PC-9 (cell line): ENCODE measurements around the gene CLECL1. TPM values are rescaled to one million over a fixed set of nuclear protein-coding genes. Genes with fewer than 3 reads are reported as not detected.

Experiments
- BruUV-seq: library from RNA; stranded (reverse); fragments of 400-500 nt; replicated peaks from 2 replicates; lab custom pipeline; 2021; lab: Mats Ljungman, UMichigan
- CTCF ChIA-PET: fragments of 300-600 bp; sonication (Branson Sonifier 250); formaldehyde crosslinking; loops from one replicate; lab custom pipeline; 2022; ENCODE audit warnings: antibody characterized with exemption; lab: Charles Lee
- POLR2A ChIA-PET: fragments of 300-600 bp; sonication (Branson Sonifier 250); formaldehyde crosslinking; loops from one replicate; lab custom pipeline; 2022; ENCODE audit warnings: antibody characterized with exemption; ENCODE audit not compliant: unreplicated experiment; lab: Charles Lee
- DNase-seq, 2 experiments: peaks; one replicate each; pipeline versions ENCODE4 v3.0.0 to v3.0.0-alpha.2; 2015 to 2022; ENCODE audit warnings: mixed read lengths in 1 of 2
- H2AFZ ChIP-seq: fragments of 200-600 bp; sonication (generic); 2 replicates; pipeline ENCODE4 v1.8.1; 2017; ENCODE audit warnings: antibody characterized with exemption
- H3F3A ChIP-seq: fragments of 200-600 bp; sonication (generic); 2 replicates; pipeline ENCODE4 v1.8.1; 2017; ENCODE audit warnings: antibody characterized with exemption, mild to moderate bottlenecking, low read depth; ENCODE audit not compliant: insufficient read depth
- H3K27ac ChIP-seq: fragments of 200-600 bp; sonication (generic); 2 replicates; pipeline ENCODE4 v1.6.1; 2016; ENCODE audit warnings: mixed run types
- H3K27me3 ChIP-seq: fragments of 200-600 bp; sonication (generic); 2 replicates; pipeline ENCODE4 v1.6.1; 2016; ENCODE audit warnings: low read depth, mixed run types; ENCODE audit not compliant: insufficient read depth
- H3K36me3 ChIP-seq: fragments of 200-600 bp; sonication (generic); 2 replicates; pipeline ENCODE4 v1.6.1; 2016; ENCODE audit warnings: low read depth, mixed run types
- H3K4me1 ChIP-seq: fragments of 200-600 bp; sonication (generic); replicated peaks from 2 replicates; pipeline ENCODE4 v1.6.1; 2016; ENCODE audit warnings: mixed run types; ENCODE audit not compliant: insufficient read depth
- H3K4me2 ChIP-seq: fragments of 200-600 bp; sonication (generic); 2 replicates; pipeline ENCODE4 v1.6.1; 2017; ENCODE audit warnings: mixed run types
- H3K4me3 ChIP-seq: fragments of 200-600 bp; sonication (generic); 2 replicates; pipeline ENCODE4 v1.6.1; 2016; ENCODE audit warnings: mixed run types
- H3K79me2 ChIP-seq: fragments of 200-600 bp; sonication (generic); 2 replicates; pipeline ENCODE4 v1.6.1; 2017; ENCODE audit warnings: low read depth, mixed run types
- H3K9me2 ChIP-seq: fragments of 200-600 bp; sonication (generic); 2 replicates; pipeline ENCODE4 v1.8.1; 2017; ENCODE audit warnings: mild to moderate bottlenecking; ENCODE audit not compliant: insufficient read depth
- H3K9me3 ChIP-seq: fragments of 200-600 bp; sonication (generic); 2 replicates; pipeline ENCODE4 v1.8.1; 2016; ENCODE audit warnings: low read depth; ENCODE audit not compliant: insufficient read depth
- H4K20me1 ChIP-seq: fragments of 200-600 bp; sonication (generic); 2 replicates; pipeline ENCODE4 v1.8.1; 2017; ENCODE audit not compliant: insufficient read depth
- EZH2 ChIP-seq: fragments of 200-600 bp; sonication (generic); IDR thresholded peaks from 2 replicates; pipeline ENCODE4 v1.8.0; 2017; ENCODE audit warnings: antibody characterized with exemption, low read depth
- intact Hi-C: fragments of 100-400 bp; cut with micrococcal nuclease; formaldehyde crosslinking; loops from one replicate; pipeline ENCODE4 v1.10.0; 2022; ENCODE audit not compliant: unreplicated experiment
- total RNA-seq: library from RNA; stranded (reverse); gene quantifications from 2 replicates; pipeline ENCODE4 v1.2.3, GENCODE V29; 2021
- TF ChIP-seq, protein P1 (sequence below): fragments of 200-600 bp; sonication (generic); conservative IDR thresholded peaks from 2 replicates; pipeline ENCODE4 v1.6.1; 2017; ENCODE audit warnings: mixed run types, antibody characterized with exemption, mild to moderate bottlenecking, moderate library complexity

CLECL1 gene
- total RNA-seq, 1 experiment from 2014 or later = not detected

DNA sequence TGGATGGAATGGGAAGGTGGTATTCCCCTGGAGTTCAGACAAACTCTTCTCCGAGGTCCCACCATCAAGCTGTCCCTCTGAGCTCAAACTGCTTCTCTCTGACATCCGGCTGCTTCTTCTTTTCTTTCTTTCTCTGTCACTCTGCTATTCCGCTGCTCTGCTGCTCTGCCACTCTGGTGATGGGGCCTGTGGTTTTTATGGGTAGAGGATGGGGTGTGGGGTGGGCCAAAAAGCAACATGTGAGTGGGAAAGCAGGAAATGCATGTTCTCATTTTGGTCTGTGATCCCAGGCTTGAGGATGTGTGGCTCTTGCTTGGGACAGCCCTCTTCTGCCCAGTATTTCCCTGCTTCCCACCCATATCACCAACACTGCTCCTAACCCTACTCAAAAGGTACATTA is 30.6 kb downstream of the CLECL1 start:
- Histone ChIP-seq H3F3A (peaks cover 24% of the 10 kb centered on the region), H3K79me2 (no peaks in the 10 kb centered on the region), H3K36me3 (no peaks in the 10 kb centered on the region), H3K27ac (no peak overlapping the region), H3K9me2 (no peaks in the 10 kb centered on the region), H2AFZ (no peak overlapping the region), H3K4me1 (peaks cover 24% of the 10 kb centered on the region), H4K20me1 (no peaks in the 10 kb centered on the region), H3K4me2 (no peak overlapping the region), H3K27me3 (no peaks in the 10 kb centered on the region), H3K4me3 (no peak overlapping the region), H3K9me3 (peaks cover 2% of the 10 kb centered on the region; the same call in 1 of the 2 replicates)
- no peak for DNase-seq
- POLR2A ChIA-PET = no interaction called here
- CTCF ChIA-PET = no interaction called here
- intact Hi-C loops = no loop called here
- BruUV-seq = no TSS peak
- TF ChIP-seq, protein P1, sequence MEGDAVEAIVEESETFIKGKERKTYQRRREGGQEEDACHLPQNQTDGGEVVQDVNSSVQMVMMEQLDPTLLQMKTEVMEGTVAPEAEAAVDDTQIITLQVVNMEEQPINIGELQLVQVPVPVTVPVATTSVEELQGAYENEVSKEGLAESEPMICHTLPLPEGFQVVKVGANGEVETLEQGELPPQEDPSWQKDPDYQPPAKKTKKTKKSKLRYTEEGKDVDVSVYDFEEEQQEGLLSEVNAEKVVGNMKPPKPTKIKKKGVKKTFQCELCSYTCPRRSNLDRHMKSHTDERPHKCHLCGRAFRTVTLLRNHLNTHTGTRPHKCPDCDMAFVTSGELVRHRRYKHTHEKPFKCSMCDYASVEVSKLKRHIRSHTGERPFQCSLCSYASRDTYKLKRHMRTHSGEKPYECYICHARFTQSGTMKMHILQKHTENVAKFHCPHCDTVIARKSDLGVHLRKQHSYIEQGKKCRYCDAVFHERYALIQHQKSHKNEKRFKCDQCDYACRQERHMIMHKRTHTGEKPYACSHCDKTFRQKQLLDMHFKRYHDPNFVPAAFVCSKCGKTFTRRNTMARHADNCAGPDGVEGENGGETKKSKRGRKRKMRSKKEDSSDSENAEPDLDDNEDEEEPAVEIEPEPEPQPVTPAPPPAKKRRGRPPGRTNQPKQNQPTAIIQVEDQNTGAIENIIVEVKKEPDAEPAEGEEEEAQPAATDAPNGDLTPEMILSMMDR = no peak
- TF ChIP-seq EZH2 = no peak

DNA sequence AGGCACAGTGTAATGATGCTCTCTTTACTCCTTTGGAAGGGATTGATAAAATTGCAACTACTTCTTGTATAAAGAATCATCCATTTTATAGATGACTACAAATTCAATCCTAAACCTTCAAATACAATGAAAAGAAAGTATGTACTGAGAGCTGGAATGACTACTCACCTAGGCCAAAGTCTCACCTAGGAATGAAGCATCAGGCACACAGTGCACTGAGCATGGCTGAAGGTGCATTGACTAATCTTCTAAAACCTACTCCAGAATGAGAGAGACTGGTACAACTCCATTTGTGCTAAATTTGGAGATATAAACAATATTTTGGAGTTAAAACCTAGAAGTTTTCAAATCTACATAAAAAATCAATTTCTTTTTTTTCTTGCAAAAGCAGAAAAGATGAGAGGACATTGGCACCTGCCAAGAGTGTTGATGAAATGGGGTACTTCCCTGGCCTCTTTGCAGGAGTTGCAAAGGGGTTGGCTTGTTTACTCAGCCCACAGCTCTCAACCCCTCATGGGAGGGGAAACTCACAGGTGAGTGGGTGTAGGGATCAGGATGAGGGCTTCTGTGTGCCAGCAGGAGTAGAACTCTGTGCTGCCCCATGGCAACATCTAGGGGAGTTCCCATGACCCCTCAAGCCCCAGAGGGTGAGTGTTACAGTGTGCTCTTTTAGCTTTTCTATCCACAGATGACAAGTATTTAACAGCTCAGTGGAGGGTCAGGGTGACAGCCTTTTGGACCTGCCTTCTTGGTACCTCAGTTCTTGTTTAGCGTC is 31.3 kb downstream of the CLECL1 start:
- Histone ChIP-seq H3K79me2 (no peaks in the 10 kb centered on the region), H3K4me2 (no peak overlapping the region), H3K4me1 (peaks cover 19% of the 10 kb centered on the region), H3K4me3 (no peak overlapping the region), H3K27me3 (no peaks in the 10 kb centered on the region), H4K20me1 (no peaks in the 10 kb centered on the region), H3K9me3 (peaks cover 2% of the 10 kb centered on the region; the same call in 1 of the 2 replicates), H3K36me3 (no peaks in the 10 kb centered on the region), H2AFZ (no peak overlapping the region), H3K27ac (no peak overlapping the region), H3K9me2 (no peaks in the 10 kb centered on the region), H3F3A (peaks cover 23% of the 10 kb centered on the region)
- BruUV-seq = no TSS peak
- intact Hi-C loops = no loop called here
- CTCF ChIA-PET = no interaction called here
- DNase-seq = no peak
- POLR2A ChIA-PET = no interaction called here
- TF ChIP-seq, protein P1 = no peak
- no peak for TF ChIP-seq EZH2

DNA sequence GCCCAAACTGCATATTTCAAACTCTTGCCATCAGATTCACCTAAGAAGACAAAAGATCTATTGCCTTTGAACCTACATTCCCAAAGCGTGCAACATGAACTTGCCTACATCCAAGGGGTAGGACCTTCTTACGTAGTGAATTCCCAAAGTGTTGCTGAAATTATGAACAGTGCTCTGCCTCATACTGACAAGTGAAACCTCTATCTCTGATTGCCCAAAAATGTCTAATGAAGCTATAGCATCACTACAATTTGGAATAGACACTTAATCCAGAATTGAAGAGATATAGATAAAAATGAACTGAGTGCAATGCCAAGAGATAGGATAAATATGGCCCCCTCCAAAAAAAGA is 32.3 kb downstream of the CLECL1 start:
- 0 out of 2 replicates have a peak, but pooled peaks cover 9% of the 10 kb centered on the region for H3K4me1 ChIP-seq
- ChIA-PET POLR2A (interaction anchor here (0.6 kb wide), 1 partner anchor 470 kb away, joined by 3 read pairs; no protein-coding TSS in a partner anchor), CTCF (no interaction called here)
- no peak overlapping the region for H3K4me2 ChIP-seq
- no peaks in the 10 kb centered on the region for H3K9me2 ChIP-seq
- intact Hi-C loops = no loop called here
- H3F3A ChIP-seq = peaks cover 13% of the 10 kb centered on the region
- peaks cover 2% of the 10 kb centered on the region; the same call in 1 of the 2 replicates for H3K9me3 ChIP-seq
- no peak for TF ChIP-seq EZH2
- TF ChIP-seq, protein P1 = no peak
- H4K20me1 ChIP-seq = no peaks in the 10 kb centered on the region
- H3K27me3 ChIP-seq = no peaks in the 10 kb centered on the region
- H3K27ac ChIP-seq = no peak overlapping the region
- H3K4me3 ChIP-seq = no peak overlapping the region
- no peaks in the 10 kb centered on the region for H3K79me2 ChIP-seq
- no peak for DNase-seq
- no TSS peak for BruUV-seq
- H2AFZ ChIP-seq = no peak overlapping the region
- H3K36me3 ChIP-seq = no peaks in the 10 kb centered on the region
